NT2/D1 (cell line): ENCODE data around the gene DUSP5.
"Not testable (repeated sequence)": the region's sequence is repeated elsewhere in the genome, so short reads cannot be mapped to it uniquely, and the experiment has no call there.

Source experiments
- DNase-seq: peaks from one replicate; pipeline ENCODE4 v3.0.0-alpha.2; 2011; ENCODE audit warnings: low read depth, low spot score
- H3K27me3 ChIP-seq: 2 replicates; pipeline ENCODE4 v1.6.0; 2011; ENCODE audit warnings: mild to moderate bottlenecking; ENCODE audit not compliant: insufficient read length, insufficient read depth
- H3K36me3 ChIP-seq: 2 replicates; pipeline ENCODE4 v1.6.1; 2011; ENCODE audit warnings: mild to moderate bottlenecking, low read length, mixed read lengths; ENCODE audit not compliant: insufficient read depth, insufficient read length
- H3K4me1 ChIP-seq: 2 replicates; pipeline ENCODE4 v1.5.1; 2011; ENCODE audit not compliant: insufficient read depth, insufficient read length
- H3K4me3 ChIP-seq: 2 replicates; pipeline ENCODE4 v1.5.1; 2011; ENCODE audit warnings: low read depth; ENCODE audit not compliant: insufficient read length
- H3K9ac ChIP-seq: 2 replicates; pipeline ENCODE4 v1.6.0; 2011; ENCODE audit warnings: low read depth; ENCODE audit not compliant: insufficient read length
- H3K9me3 ChIP-seq: 2 replicates; pipeline ENCODE4 v1.5.1; 2011; ENCODE audit warnings: mild to moderate bottlenecking, low read length; ENCODE audit not compliant: insufficient read depth
- SUZ12 ChIP-seq: IDR thresholded peaks from 2 replicates; pipeline ENCODE4 v1.6.1; 2011; ENCODE audit not compliant: insufficient read length, insufficient read depth; ENCODE audit errors: extremely low read depth
- YY1 ChIP-seq: IDR thresholded peaks from 2 replicates; pipeline ENCODE4 v1.6.1; 2011; ENCODE audit not compliant: insufficient read length, insufficient read depth
- ZNF274 ChIP-seq: IDR thresholded peaks from 2 replicates; pipeline ENCODE4 v1.6.1; 2011; ENCODE audit warnings: mild to moderate bottlenecking, low read depth, low read length

Gene DUSP5

DNA sequence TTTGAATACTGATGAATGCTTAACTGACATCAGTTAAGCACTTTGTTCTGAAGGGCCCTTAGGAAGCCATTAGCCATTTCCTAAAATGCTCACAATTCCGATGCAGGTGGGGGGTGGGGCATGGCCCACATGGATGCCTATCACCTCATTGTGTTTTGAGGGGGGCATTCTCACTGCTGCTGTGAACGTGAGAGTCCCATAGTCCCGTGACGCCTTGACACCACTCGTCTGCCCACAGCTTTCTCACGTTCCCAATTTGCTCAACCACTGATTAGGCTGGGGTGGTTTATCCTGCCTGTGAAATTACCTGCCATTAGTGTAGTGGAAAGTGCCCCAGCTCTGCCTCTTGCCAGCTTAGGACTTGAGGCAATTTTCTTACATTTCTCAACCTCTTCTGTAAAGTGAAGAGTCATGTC, 31.9 kb downstream of the DUSP5 start:
- Histone ChIP-seq H3K4me1 (peaks cover 6% of the 10 kb centered on the region), H3K9me3 (no peaks in the 10 kb centered on the region), H3K9ac (no peak overlapping the region), H3K36me3 (no peaks in the 10 kb centered on the region), H3K27me3 (no peaks in the 10 kb centered on the region), H3K4me3 (peak overlapping the region; percentile 8)
- DNase-seq: peak; percentile 16
- TF ChIP-seq YY1 (no peak), SUZ12 (no peak), ZNF274 (no peak)

- Histone ChIP-seq H3K27me3 (no peaks in the 10 kb centered on the region), H3K9me3 (no peaks in the 10 kb centered on the region), H3K9ac (peak overlapping the region; percentile 37), H3K4me3 (peak overlapping the region; percentile 19), H3K36me3 (no peaks in the 10 kb centered on the region), H3K4me1 (peaks cover 6% of the 10 kb centered on the region)
- DNase-seq: peak; percentile 40
- TF ChIP-seq YY1 (no peak), ZNF274 (no peak), SUZ12 (no peak)
Observed at GRCh38 chr10:110530131-110530831, 32.6 kb downstream of the DUSP5 start.

DNA sequence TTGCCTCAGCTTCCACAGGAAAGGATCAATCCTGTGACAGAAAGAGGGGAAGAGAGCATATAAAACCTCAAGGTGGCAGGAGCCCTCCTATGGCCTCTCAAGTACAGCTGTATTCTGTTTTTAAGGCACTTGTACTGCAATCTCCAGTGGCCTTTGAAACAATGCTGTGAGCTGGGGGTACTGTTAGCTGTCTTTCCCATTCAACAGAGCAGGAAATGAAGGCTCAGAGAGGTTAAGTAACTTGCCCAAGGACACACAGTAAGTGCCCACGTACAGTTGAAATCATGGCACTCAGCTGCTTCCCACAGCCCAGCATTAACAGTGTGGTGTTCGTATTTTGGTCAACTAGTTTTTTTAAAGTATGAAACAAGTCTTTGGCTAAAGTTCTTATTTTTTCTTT, 34.0 kb downstream of the DUSP5 start:
- TF ChIP-seq ZNF274: no peak
- TF ChIP-seq YY1: no peak
- no peak for TF ChIP-seq SUZ12
- peaks cover 11% of the 10 kb centered on the region for H3K4me1 ChIP-seq

GRCh38 chr10:110532628-110533027, 34.9 kb downstream of the DUSP5 start:
- H3K4me3 ChIP-seq, DNase-seq, H3K27me3 ChIP-seq, H3K9me3 ChIP-seq, H3K9ac ChIP-seq, H3K36me3 ChIP-seq: not testable (repeated sequence)
- H3K4me1 ChIP-seq: peaks cover 11% of the 10 kb centered on the region

More for the DNA sequence above, 34.0 kb downstream of the DUSP5 start:
- H3K36me3 ChIP-seq: no peaks in the 10 kb centered on the region
- no peaks in the 10 kb centered on the region for H3K9me3 ChIP-seq
- no peak for DNase-seq
- H3K9ac ChIP-seq: no peak overlapping the region
- H3K4me3 ChIP-seq: no peak overlapping the region
- no peaks in the 10 kb centered on the region for H3K27me3 ChIP-seq

- no peak overlapping the region for H3K4me3 ChIP-seq
- H3K27me3 ChIP-seq: no peaks in the 10 kb centered on the region
- no peaks in the 10 kb centered on the region for H3K36me3 ChIP-seq
- peaks cover 10% of the 10 kb centered on the region for H3K4me1 ChIP-seq
- no peaks in the 10 kb centered on the region for H3K9me3 ChIP-seq
- no peak for DNase-seq
- no peak for TF ChIP-seq SUZ12
- TF ChIP-seq ZNF274: no peak
- TF ChIP-seq YY1: no peak
- H3K9ac ChIP-seq: no peak overlapping the region
Observed at GRCh38 chr10:110533149-110533548, 35.4 kb downstream of the DUSP5 start.

DNA sequence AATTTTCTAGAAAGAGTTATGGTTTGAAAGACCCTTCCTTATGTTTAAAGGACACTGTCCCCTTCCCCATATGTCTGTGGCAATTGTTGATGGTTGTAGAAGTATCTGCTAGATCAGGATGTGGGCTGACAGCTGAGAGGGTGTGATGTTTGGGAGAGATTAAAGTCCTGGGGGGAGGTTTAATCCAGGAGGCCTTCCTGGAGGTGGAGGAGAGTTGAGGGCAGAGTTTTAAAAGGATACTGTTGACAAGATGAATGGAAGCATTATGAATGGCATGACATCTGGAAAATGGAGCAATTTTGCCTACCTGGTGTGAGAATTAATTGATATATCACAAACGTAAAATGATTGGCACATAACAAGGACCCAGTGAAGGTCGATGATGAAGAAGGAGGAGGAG, 36.9 kb downstream of the DUSP5 start:
- H3K36me3 ChIP-seq: no peaks in the 10 kb centered on the region
- no peak overlapping the region for H3K9ac ChIP-seq
- DNase-seq: no peak
- TF ChIP-seq YY1: no peak
- TF ChIP-seq SUZ12: no peak
- TF ChIP-seq ZNF274: no peak
- peaks cover 5% of the 10 kb centered on the region for H3K4me1 ChIP-seq
- no peaks in the 10 kb centered on the region for H3K9me3 ChIP-seq
- H3K27me3 ChIP-seq: no peaks in the 10 kb centered on the region
- H3K4me3 ChIP-seq: no peak overlapping the region

GRCh38 chr10:110535958-110536891, 38.5 kb downstream of the DUSP5 start:
- Histone ChIP-seq H3K4me1 (peaks cover 4% of the 10 kb centered on the region), H3K9me3 (no peaks in the 10 kb centered on the region), H3K27me3 (no peaks in the 10 kb centered on the region), H3K4me3 (no peak overlapping the region), H3K9ac (no peak overlapping the region), H3K36me3 (no peaks in the 10 kb centered on the region)
- DNase-seq: no peak
- TF ChIP-seq ZNF274: no peak
- no peak for TF ChIP-seq YY1
- no peak for TF ChIP-seq SUZ12
